NT2/D1 (cell line): ENCODE data around the gene FAH.

ENCODE experiments used
- SUZ12 ChIP-seq: IDR thresholded peaks from 2 replicates; pipeline ENCODE4 v1.6.1; 2011; ENCODE audit not compliant: insufficient read length, insufficient read depth; ENCODE audit errors: extremely low read depth
- YY1 ChIP-seq: IDR thresholded peaks from 2 replicates; pipeline ENCODE4 v1.6.1; 2011; ENCODE audit not compliant: insufficient read length, insufficient read depth

DNA sequence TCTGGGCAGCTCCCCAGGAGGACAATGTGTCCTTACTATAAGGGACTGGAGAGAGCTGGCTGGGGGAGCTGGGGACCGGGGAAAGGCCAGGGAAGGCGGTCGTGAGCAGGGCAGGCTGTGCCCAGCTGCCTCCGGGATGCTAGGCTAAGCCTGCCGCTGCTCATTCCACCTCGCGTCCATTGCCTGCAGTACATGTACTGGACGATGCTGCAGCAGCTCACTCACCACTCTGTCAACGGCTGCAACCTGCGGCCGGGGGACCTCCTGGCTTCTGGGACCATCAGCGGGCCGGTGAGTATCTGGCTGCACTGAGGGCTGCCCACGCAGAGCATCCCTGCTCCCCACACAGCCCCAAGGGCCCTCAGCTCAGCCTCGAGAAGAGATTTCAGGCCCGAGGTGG, 27.1 kb downstream of the FAH start:
- no peak for TF ChIP-seq SUZ12
- no peak for TF ChIP-seq YY1
